ENCODE results near the gene ZNF383. TPM values are rescaled to one million over a fixed set of nuclear protein-coding genes. Genes with fewer than 3 reads are reported as not detected.
A peak's percentile ranks its signal among the peaks of the same experiment; 100 is the strongest.
"Not testable (repeated sequence)": the region's sequence is repeated elsewhere in the genome, so short reads cannot be mapped to it uniquely, and the experiment has no call there.

The ZNF383 gene
- 7.3 TPM for total RNA-seq (ENCODE audit: unreplicated experiment)
- long read RNA-seq, result 0 reads

DNA sequence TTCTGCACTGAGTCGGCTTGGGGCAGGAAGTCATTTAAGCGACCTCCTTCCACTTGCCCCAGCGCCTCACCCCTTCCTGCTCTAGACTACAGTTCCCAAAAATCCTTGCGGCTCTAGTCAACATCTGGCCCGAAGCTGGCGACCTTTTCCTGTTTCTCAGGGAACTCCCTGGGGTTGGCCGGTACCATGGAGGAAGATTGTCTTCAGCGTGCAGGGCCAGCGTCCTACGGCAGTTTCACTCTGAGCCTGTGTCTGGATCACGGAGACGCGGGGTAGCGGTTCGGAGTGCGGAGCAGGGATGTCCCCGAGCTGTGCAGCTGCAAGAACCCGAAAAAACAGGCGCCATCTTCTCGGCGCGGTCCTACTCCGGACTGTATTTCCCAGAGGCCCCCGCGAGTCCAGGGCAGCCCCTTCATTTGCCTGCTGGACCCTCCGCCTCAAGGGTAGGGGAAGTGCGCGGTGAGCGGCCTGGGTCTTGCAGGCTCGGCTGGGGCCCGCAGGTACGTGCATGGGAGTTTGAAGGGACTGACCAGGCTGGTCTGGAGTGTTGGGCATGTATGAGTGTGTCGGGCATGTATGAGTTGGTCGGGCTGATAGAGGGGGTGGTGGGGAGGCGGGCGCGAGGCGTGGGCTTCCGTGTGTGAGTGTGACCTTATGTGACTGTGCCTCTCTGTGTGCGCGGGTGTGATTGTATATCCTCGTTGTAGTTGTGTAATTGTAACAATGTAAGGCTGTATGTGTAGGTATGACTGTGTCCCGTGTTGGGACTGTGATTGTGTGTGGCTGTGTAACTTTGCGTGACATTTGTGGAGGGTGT, at the start of gene ZNF383:
Gene ZNF383, plus strand, starts transcription at position 440 of the 817 bp plus-strand sequence. CDS start 12,240 bp downstream, outside the sequence.
- TF ChIP-seq, protein P1, sequence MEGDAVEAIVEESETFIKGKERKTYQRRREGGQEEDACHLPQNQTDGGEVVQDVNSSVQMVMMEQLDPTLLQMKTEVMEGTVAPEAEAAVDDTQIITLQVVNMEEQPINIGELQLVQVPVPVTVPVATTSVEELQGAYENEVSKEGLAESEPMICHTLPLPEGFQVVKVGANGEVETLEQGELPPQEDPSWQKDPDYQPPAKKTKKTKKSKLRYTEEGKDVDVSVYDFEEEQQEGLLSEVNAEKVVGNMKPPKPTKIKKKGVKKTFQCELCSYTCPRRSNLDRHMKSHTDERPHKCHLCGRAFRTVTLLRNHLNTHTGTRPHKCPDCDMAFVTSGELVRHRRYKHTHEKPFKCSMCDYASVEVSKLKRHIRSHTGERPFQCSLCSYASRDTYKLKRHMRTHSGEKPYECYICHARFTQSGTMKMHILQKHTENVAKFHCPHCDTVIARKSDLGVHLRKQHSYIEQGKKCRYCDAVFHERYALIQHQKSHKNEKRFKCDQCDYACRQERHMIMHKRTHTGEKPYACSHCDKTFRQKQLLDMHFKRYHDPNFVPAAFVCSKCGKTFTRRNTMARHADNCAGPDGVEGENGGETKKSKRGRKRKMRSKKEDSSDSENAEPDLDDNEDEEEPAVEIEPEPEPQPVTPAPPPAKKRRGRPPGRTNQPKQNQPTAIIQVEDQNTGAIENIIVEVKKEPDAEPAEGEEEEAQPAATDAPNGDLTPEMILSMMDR (IDR thresholded peaks at IDR 0.05; ENCODE audit: unreplicated experiment), result no peak
- Mint-ChIP-seq H3K9me3 (ENCODE audit: unreplicated experiment) (peaks cover 7% of the 10 kb centered on the region), H3K27ac (ENCODE audit: unreplicated experiment) (peak within 1 kb of the TSS; percentile 99), H3K36me3 (ENCODE audit: low read depth, unreplicated experiment) (peaks cover 31% of the 10 kb centered on the region), H3K27me3 (ENCODE audit: unreplicated experiment) (peaks cover 16% of the 10 kb centered on the region), H3K4me3 (ENCODE audit: unreplicated experiment) (peak within 1 kb of the TSS; percentile 97), H3K4me1 (ENCODE audit: unreplicated experiment) (peaks cover 8% of the 10 kb centered on the region)
- peak; percentile 90 for DNase-seq (ENCODE audit: low spot score)

DNA sequence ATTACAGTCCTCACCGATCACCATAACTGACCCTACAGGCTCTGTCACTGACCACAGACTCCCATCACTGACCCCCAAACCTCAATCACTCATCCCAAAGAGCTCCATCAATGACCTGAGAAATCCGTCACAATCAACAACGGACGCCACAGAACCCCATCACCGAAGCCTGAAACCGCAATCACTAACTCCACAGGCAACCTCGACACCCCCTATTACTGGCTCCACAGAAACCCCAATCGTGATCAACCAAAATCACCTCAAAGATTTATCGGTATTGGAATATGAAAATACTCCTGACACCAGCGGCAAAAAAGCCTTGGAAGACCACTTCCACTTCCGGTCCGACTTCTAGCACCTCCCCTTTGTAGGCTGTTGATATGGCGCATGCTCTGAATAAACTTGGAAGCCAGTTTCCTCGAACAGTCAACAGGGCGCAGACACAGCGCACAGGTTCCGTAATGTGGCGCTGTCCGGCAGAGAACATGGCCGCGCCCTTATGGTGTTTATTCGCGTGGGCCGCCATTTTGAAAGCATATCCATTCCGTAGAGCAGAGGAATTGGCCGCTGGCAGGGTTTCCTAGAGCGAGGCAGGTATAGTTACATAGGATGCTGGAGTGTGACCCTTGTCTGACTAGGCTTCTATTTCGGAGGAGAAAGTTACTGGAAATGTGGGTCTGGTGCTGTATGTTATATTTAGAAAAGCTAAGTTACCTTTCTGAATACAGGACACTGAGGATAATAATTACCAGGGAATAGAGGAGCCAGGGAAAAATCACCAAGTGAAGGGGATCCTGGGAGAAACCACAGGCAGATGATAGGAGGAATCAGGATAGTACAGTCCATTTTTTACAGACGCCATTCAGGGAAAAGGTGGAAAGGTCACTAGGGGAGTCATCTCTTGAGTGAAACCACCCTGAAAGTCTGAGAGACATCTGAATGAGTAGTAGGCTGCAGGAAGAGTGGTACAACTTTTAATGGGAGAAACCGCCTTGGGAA, 45.3 kb upstream of the ZNF383 start, which contains the start of gene ZNF585A:
Gene ZNF585A, minus strand, starts transcription at position 328 of the 999 bp plus-strand sequence. CDS start 2,785 bp downstream, outside the sequence.
- Mint-ChIP-seq H3K27me3 (ENCODE audit: unreplicated experiment) (no peaks in the 10 kb centered on the region), H3K9me3 (ENCODE audit: unreplicated experiment) (peaks cover 24% of the 10 kb centered on the region), H3K4me1 (ENCODE audit: unreplicated experiment) (no peaks in the 10 kb centered on the region), H3K36me3 (ENCODE audit: low read depth, unreplicated experiment) (peaks cover 36% of the 10 kb centered on the region), H3K4me3 (ENCODE audit: unreplicated experiment) (no peak within 1 kb of the TSS), H3K27ac (ENCODE audit: unreplicated experiment) (no peak within 1 kb of the TSS)
- TF ChIP-seq, protein P1 (IDR thresholded peaks at IDR 0.05; ENCODE audit: unreplicated experiment), result no peak
- DNase-seq (ENCODE audit: low spot score), result peak; percentile 79

DNA sequence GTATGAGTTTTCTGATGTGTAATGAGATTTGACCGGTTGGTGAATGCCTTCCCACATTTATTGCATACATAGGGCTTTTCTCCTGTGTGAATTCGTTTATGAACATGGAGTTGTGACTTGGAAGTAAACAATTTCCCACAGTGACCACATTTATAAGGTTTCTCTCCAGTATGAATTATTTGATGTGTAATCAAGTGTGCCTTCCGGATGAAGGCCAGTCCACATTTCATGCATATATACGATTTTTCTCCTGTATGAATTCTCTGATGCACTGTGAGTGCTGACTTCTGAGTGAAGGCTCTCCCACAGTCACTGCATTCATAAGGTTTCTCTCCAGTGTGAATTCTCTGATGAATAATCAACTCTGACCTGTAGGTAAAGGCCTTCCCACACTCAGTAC, 31.9 kb upstream of the ZNF383 start:
- H3K27ac Mint-ChIP-seq (ENCODE audit: unreplicated experiment); DNase-seq (ENCODE audit: low spot score); H3K27me3 Mint-ChIP-seq (ENCODE audit: unreplicated experiment): not testable (repeated sequence)
- H3K9me3 Mint-ChIP-seq (ENCODE audit: unreplicated experiment), result peaks cover 56% of the 10 kb centered on the region
- peak overlapping the region; percentile 77 for H3K4me3 Mint-ChIP-seq (ENCODE audit: unreplicated experiment)
- H3K36me3 Mint-ChIP-seq (ENCODE audit: low read depth, unreplicated experiment), result peaks cover 79% of the 10 kb centered on the region
- peaks cover 13% of the 10 kb centered on the region for H3K4me1 Mint-ChIP-seq (ENCODE audit: unreplicated experiment)

DNA sequence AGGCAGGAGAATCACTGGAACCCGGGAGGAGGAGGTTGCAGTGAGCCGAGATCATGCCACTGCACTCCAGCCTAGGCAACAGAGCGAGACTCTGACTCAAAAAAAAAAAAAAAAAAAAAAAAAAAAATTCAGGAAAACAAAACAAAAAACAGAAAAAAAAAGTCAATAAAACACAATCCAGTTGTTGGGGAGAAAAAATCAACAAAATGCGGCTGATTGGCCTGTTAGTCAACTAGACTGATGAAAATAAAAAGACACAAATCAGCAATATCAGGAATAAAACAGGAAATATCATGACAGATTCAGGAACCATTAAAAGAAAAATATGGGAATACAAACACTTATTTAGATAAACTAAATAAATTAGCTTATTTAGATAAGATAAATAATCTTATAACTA, 22.8 kb upstream of the ZNF383 start:
- not testable (repeated sequence) for H3K27me3 Mint-ChIP-seq (ENCODE audit: unreplicated experiment); H3K4me3 Mint-ChIP-seq (ENCODE audit: unreplicated experiment); H3K4me1 Mint-ChIP-seq (ENCODE audit: unreplicated experiment); H3K27ac Mint-ChIP-seq (ENCODE audit: unreplicated experiment); DNase-seq (ENCODE audit: low spot score)
- Mint-ChIP-seq H3K36me3 (ENCODE audit: low read depth, unreplicated experiment) (peaks cover 59% of the 10 kb centered on the region), H3K9me3 (ENCODE audit: unreplicated experiment) (peaks cover 13% of the 10 kb centered on the region)

DNA sequence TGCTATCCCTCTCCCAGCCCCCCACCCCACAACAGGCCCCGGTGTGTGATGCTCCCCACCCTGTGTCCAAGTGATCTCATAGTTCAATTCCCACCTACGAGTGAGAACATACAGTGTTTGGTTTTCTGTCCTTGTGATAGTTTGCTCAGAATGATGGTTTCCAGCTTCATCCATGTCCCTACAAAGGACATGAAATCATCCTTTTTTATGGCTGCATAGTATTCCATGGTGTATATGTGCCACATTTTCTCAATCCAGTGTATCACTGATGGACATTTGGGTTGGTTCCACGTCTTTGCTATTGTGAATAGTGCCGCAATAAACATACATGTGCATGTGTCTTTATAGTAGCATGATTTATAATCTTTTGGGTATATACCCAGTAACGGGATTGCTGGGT, 20.9 kb upstream of the ZNF383 start:
- H3K4me3 Mint-ChIP-seq (ENCODE audit: unreplicated experiment), result peak overlapping the region; percentile 37
- H3K9me3 Mint-ChIP-seq (ENCODE audit: unreplicated experiment), result peaks cover 11% of the 10 kb centered on the region
- H3K4me1 Mint-ChIP-seq (ENCODE audit: unreplicated experiment); H3K27me3 Mint-ChIP-seq (ENCODE audit: unreplicated experiment); DNase-seq (ENCODE audit: low spot score); H3K27ac Mint-ChIP-seq (ENCODE audit: unreplicated experiment): not testable (repeated sequence)
- peaks cover 46% of the 10 kb centered on the region for H3K36me3 Mint-ChIP-seq (ENCODE audit: low read depth, unreplicated experiment)

DNA sequence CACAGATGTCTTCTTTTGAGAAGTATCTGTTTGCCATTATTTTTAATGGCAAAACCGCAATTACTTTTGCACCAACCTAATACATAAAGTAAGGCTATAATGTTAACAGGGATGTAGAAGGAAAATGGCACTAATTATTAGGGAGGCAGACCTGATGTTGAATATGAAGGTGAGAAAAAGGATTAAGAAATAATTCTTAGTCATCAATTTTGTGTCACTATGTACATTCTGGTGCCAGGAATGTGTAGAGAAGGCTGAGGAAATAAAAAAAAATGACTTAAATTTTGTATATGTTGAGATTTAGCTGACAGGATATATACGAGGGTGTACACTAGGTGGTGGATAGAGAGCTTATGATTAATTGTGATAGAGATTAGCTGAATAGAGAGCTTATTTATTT, 20.2 kb upstream of the ZNF383 start:
- H3K4me1 Mint-ChIP-seq (ENCODE audit: unreplicated experiment), result no peaks in the 10 kb centered on the region
- TF ChIP-seq, protein P1 (IDR thresholded peaks at IDR 0.05; ENCODE audit: unreplicated experiment), result no peak
- H3K27me3 Mint-ChIP-seq (ENCODE audit: unreplicated experiment), result peaks cover 2% of the 10 kb centered on the region
- peaks cover 48% of the 10 kb centered on the region for H3K36me3 Mint-ChIP-seq (ENCODE audit: low read depth, unreplicated experiment)
- H3K9me3 Mint-ChIP-seq (ENCODE audit: unreplicated experiment), result peaks cover 9% of the 10 kb centered on the region
- H3K27ac Mint-ChIP-seq (ENCODE audit: unreplicated experiment), result no peak overlapping the region
- peak overlapping the region; percentile 68 for H3K4me3 Mint-ChIP-seq (ENCODE audit: unreplicated experiment)
- DNase-seq (ENCODE audit: low spot score), result no peak
